GM12878 (cell line): Measurements from ENCODE around the gene DSTYK. TPM values are rescaled to one million over a fixed set of nuclear protein-coding genes. Genes with fewer than 3 reads are reported as not detected.

Experiments
- ATAC-seq: fragments of 200-7000 bp; cut with Tn5 transposase; 3 replicates; pipeline ENCODE4 v1.9.1; 2020; ENCODE audit warnings: mild to moderate bottlenecking, moderate library complexity
- BruUV-seq: library from RNA; stranded (reverse); fragments of 400-500 nt; replicated peaks from 2 replicates; lab custom pipeline; 2021; lab: Mats Ljungman, UMichigan
- CTCF ChIA-PET: fragments of 300-600 bp; sonication (Branson Sonifier 250); formaldehyde crosslinking; extraction: SDS; loops from one replicate; lab custom pipeline; 2021; ENCODE audit warnings: inconsistent platforms; lab: Yijun Ruan, JAX
- POLR2A ChIA-PET: fragments of 350-600 bp; formaldehyde crosslinking; extraction: SDS; loops from one replicate; lab custom pipeline; 2021; ENCODE audit warnings: inconsistent platforms; lab: Charles Lee
- RAD21 ChIA-PET: fragments of 300-600 bp; sonication (Branson Sonifier 250); formaldehyde crosslinking; loops from one replicate; lab custom pipeline; 2023; ENCODE audit warnings: antibody characterized with exemption; ENCODE audit not compliant: unreplicated experiment; lab: Charles Lee
- SMC1A ChIA-PET: fragments of 300-600 bp; sonication (Branson Sonifier 250); formaldehyde crosslinking; loops from one replicate; lab custom pipeline; 2023; ENCODE audit not compliant: unreplicated experiment, uncharacterized antibody; lab: Charles Lee
- DNase-seq: peaks from one replicate; pipeline ENCODE4 v3.0.0-alpha.2; 2011; ENCODE audit warnings: low read depth, low spot score
- FAIRE-seq: peaks from 3 replicates; lab custom pipeline; 2011; peaks lifted over from hg19 to GRCh38; lab: Jason Lieb, UNC
- H2AFZ ChIP-seq: 2 replicates; pipeline ENCODE4 v1.6.0; 2011; ENCODE audit warnings: low read depth, low read length, control low read depth; ENCODE audit not compliant: control insufficient read depth
- H3K27ac ChIP-seq: 2 replicates; pipeline ENCODE4 v1.5.1; 2011; ENCODE audit warnings: control low read depth; ENCODE audit not compliant: control insufficient read depth, insufficient read depth
- H3K27me3 ChIP-seq, 2 experiments: replicated peaks in 1 of 2; 2 replicates each; pipeline versions ENCODE4 v1.6.0 to v1.6.1; 2011; ENCODE audit warnings: low read length in 1 of 2; ENCODE audit not compliant: control insufficient read depth in 2 of 2, insufficient read depth in 2 of 2
- H3K36me3 ChIP-seq, 2 experiments: 2 replicates each; pipeline ENCODE4 v1.5.1; 2011; ENCODE audit warnings: low read length in 1 of 2; ENCODE audit not compliant: control insufficient read depth in 2 of 2, insufficient read depth in 2 of 2
- H3K4me1 ChIP-seq: 2 replicates; pipeline ENCODE4 v1.6.1; 2011; ENCODE audit warnings: mild to moderate bottlenecking, low read length, moderate library complexity, mixed read lengths; ENCODE audit not compliant: control insufficient read depth, insufficient read depth
- H3K4me2 ChIP-seq: 2 replicates; pipeline ENCODE4 v1.6.0; 2011; ENCODE audit warnings: control low read depth; ENCODE audit not compliant: control insufficient read depth, insufficient read depth
- H3K4me3 ChIP-seq: fragments of 200-600 bp; sonication (generic); 2 replicates; pipeline ENCODE4 v1.5.1; 2016
- H3K79me2 ChIP-seq: 2 replicates; pipeline ENCODE4 v1.6.0; 2011; ENCODE audit warnings: low read length; ENCODE audit not compliant: control insufficient read depth, insufficient read depth
- H3K9ac ChIP-seq: 2 replicates; pipeline ENCODE4 v1.8.0; 2011; ENCODE audit warnings: low read length, control low read depth, mixed read lengths; ENCODE audit not compliant: control insufficient read depth, insufficient read depth
- H3K9me3 ChIP-seq: replicated peaks from 3 replicates; pipeline ENCODE4 v1.5.1; 2011; ENCODE audit warnings: mild to moderate bottlenecking, low read length; ENCODE audit not compliant: control insufficient read depth, insufficient read depth
- H4K20me1 ChIP-seq: 2 replicates; pipeline ENCODE4 v1.6.0; 2011; ENCODE audit not compliant: control insufficient read depth, insufficient read depth
- NBN ChIP-seq: fragments of 450-650 bp; IDR thresholded peaks from 2 replicates; pipeline ENCODE4 v1.6.1; 2016
- SREBF1 ChIP-seq: IDR thresholded peaks from 2 replicates; pipeline ENCODE4 v1.6.1; 2012; ENCODE audit warnings: mild to moderate bottlenecking, low read length
- WGBS: methylation state at CpG from one replicate; pipeline ENCODE4 v1.1.6; 2016; ENCODE audit warnings: low lambda C conversion rate; ENCODE audit not compliant: insufficient replicate concordance, insufficient coverage; ENCODE audit errors: missing lambda C conversion rate; 5-methylcytosine and 5-hydroxymethylcytosine counted together
- in situ Hi-C: fragments of 300-500 bp; cut with MboI; formaldehyde crosslinking; loops from 9 replicates; pipeline ENCODE4 v1.14.3; 2018; ENCODE audit warnings: mixed read lengths
- intact Hi-C: fragments of 100-400 bp; cut with micrococcal nuclease; formaldehyde crosslinking; loops from one replicate; pipeline ENCODE4 v1.14.2; 2022; ENCODE audit not compliant: unreplicated experiment
- polyA plus RNA-seq, 11 experiments: library from polyadenylated mRNA; depleted of rRNA in 4 of 11; unstranded in 6 of 11; stranded (reverse) in 5 of 11; fragments of >200 nt; fragmentation: Nextera tagmentation in 4 of 11; fragmentation: Illumina TruSeq in 1 of 11; extraction: Ambion mirVana in 4 of 11; extraction: Trizol in 1 of 11; gene quantifications; 1 replicate in 1 of 11; 2 replicates in 10 of 11; pipeline versions ENCODE4 v1.2.1 to v1.2.3, GENCODE V29; 2011 to 2016; ENCODE audit warnings: inconsistent platforms in 2 of 11, missing spikeins in 2 of 11, low read depth in 1 of 11
- total RNA-seq, 4 experiments: library from RNA; depleted of rRNA in 3 of 4; stranded (reverse); fragments of >200 nt in 3 of 4; fragmentation: Illumina TruSeq in 1 of 4; extraction: Trizol in 1 of 4; gene quantifications; 2 replicates each; pipeline versions ENCODE4 v1.2.1 to v1.2.3, GENCODE V29; 2013 to 2021
- TF ChIP-seq, protein P1 (sequence below): fragments of 450-650 bp; formaldehyde crosslinking; IDR thresholded peaks from 2 replicates; pipeline ENCODE4 v1.4.0; 2020; ENCODE audit warnings: mild to moderate bottlenecking, moderate library complexity
- TF ChIP-seq, protein P2 (sequence below): IDR thresholded peaks from 2 replicates; pipeline ENCODE4 v1.6.1; 2011; ENCODE audit warnings: low read depth, mild to moderate bottlenecking, low read length, moderate library complexity, borderline replicate concordance; ENCODE audit errors: extremely low read depth
- TF ChIP-seq, protein P3 (sequence below): fragments of 450-650 bp; IDR thresholded peaks from 2 replicates; pipeline ENCODE4 v1.6.1; 2018; ENCODE audit warnings: mild to moderate bottlenecking, low read depth, moderate library complexity; ENCODE audit not compliant: partially characterized antibody
- TF ChIP-seq, protein P4 (sequence below): fragments of 450-650 bp; IDR thresholded peaks from 2 replicates; pipeline ENCODE4 v1.6.1; 2017; ENCODE audit warnings: low read depth, mild to moderate bottlenecking, moderate library complexity

DSTYK gene
- total and polyA plus RNA-seq, 10 of the 15 experiments (the other 5 are each of a cell fraction or from before 2014, with no cell fraction given): 2.7 to 5.5 (median 3.6) TPM

GRCh38 chr1:205140113-205140512, 71.4 kb downstream of the DSTYK start:
- DNase-seq (no peak), ATAC-seq (no peak), FAIRE-seq (no peak)
- TF ChIP-seq, protein P1, sequence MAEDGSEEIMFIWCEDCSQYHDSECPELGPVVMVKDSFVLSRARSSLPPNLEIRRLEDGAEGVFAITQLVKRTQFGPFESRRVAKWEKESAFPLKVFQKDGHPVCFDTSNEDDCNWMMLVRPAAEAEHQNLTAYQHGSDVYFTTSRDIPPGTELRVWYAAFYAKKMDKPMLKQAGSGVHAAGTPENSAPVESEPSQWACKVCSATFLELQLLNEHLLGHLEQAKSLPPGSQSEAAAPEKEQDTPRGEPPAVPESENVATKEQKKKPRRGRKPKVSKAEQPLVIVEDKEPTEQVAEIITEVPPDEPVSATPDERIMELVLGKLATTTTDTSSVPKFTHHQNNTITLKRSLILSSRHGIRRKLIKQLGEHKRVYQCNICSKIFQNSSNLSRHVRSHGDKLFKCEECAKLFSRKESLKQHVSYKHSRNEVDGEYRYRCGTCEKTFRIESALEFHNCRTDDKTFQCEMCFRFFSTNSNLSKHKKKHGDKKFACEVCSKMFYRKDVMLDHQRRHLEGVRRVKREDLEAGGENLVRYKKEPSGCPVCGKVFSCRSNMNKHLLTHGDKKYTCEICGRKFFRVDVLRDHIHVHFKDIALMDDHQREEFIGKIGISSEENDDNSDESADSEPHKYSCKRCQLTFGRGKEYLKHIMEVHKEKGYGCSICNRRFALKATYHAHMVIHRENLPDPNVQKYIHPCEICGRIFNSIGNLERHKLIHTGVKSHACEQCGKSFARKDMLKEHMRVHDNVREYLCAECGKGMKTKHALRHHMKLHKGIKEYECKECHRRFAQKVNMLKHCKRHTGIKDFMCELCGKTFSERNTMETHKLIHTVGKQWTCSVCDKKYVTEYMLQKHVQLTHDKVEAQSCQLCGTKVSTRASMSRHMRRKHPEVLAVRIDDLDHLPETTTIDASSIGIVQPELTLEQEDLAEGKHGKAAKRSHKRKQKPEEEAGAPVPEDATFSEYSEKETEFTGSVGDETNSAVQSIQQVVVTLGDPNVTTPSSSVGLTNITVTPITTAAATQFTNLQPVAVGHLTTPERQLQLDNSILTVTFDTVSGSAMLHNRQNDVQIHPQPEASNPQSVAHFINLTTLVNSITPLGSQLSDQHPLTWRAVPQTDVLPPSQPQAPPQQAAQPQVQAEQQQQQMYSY (CRISPR knock-in tag): no peak
- TF ChIP-seq, protein P2, sequence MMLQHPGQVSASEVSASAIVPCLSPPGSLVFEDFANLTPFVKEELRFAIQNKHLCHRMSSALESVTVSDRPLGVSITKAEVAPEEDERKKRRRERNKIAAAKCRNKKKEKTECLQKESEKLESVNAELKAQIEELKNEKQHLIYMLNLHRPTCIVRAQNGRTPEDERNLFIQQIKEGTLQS: no peak
- no peak for TF ChIP-seq SREBF1
- TF ChIP-seq, protein P3, sequence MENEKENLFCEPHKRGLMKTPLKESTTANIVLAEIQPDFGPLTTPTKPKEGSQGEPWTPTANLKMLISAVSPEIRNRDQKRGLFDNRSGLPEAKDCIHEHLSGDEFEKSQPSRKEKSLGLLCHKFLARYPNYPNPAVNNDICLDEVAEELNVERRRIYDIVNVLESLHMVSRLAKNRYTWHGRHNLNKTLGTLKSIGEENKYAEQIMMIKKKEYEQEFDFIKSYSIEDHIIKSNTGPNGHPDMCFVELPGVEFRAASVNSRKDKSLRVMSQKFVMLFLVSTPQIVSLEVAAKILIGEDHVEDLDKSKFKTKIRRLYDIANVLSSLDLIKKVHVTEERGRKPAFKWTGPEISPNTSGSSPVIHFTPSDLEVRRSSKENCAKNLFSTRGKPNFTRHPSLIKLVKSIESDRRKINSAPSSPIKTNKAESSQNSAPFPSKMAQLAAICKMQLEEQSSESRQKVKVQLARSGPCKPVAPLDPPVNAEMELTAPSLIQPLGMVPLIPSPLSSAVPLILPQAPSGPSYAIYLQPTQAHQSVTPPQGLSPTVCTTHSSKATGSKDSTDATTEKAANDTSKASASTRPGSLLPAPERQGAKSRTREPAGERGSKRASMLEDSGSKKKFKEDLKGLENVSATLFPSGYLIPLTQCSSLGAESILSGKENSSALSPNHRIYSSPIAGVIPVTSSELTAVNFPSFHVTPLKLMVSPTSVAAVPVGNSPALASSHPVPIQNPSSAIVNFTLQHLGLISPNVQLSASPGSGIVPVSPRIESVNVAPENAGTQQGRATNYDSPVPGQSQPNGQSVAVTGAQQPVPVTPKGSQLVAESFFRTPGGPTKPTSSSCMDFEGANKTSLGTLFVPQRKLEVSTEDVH: no peak
- no peak for TF ChIP-seq NBN
- TF ChIP-seq, protein P4, sequence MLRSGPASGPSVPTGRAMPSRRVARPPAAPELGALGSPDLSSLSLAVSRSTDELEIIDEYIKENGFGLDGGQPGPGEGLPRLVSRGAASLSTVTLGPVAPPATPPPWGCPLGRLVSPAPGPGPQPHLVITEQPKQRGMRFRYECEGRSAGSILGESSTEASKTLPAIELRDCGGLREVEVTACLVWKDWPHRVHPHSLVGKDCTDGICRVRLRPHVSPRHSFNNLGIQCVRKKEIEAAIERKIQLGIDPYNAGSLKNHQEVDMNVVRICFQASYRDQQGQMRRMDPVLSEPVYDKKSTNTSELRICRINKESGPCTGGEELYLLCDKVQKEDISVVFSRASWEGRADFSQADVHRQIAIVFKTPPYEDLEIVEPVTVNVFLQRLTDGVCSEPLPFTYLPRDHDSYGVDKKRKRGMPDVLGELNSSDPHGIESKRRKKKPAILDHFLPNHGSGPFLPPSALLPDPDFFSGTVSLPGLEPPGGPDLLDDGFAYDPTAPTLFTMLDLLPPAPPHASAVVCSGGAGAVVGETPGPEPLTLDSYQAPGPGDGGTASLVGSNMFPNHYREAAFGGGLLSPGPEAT: no peak
- RAD21 ChIA-PET: interaction anchor here (2.3 kb wide), 1 partner anchor 78 kb away, joined by 26 read pairs; no protein-coding TSS in a partner anchor
- H3K4me1 ChIP-seq: peaks cover 4% of the 10 kb centered on the region; the same call in 1 of the 2 replicates
- SMC1A ChIA-PET: interaction anchor here (1.3 to 5.2 kb wide), 6 partner anchors 19 to 164 kb away, joined by 3 to 25 read pairs (median 18); partner anchors contain the start of gene RBBP5
- H3K4me3 ChIP-seq: no peak overlapping the region
- BruUV-seq: no TSS peak
- H3K27me3 ChIP-seq: no peaks in the 10 kb centered on the region
- H3K9ac ChIP-seq: no peak overlapping the region
- POLR2A ChIA-PET: interaction anchor here (0.6 kb wide), 1 partner anchor 66 kb away, joined by 3 read pairs; no protein-coding TSS in a partner anchor
- intact Hi-C loops (loop anchor here (5.0 kb wide), 1 partner anchor 117 kb away; no protein-coding TSS in a partner anchor), in situ Hi-C loops (loop anchor here (5.0 kb wide), 1 partner anchor 163 kb away; no protein-coding TSS in a partner anchor)
- no peaks in the 10 kb centered on the region for H3K79me2 ChIP-seq
- no peaks in the 10 kb centered on the region for H3K36me3 ChIP-seq
- no peak overlapping the region for H3K27ac ChIP-seq
- no peaks in the 10 kb centered on the region for H3K9me3 ChIP-seq
- no peak overlapping the region for H2AFZ ChIP-seq
- no peaks in the 10 kb centered on the region for H4K20me1 ChIP-seq
- 62% methylated on average over 4 of the region's 4 CpGs for WGBS
- H3K4me2 ChIP-seq: no peak overlapping the region
- CTCF ChIA-PET: interaction anchor here (0.7 to 4.5 kb wide), 11 partner anchors 11 to 709 kb away, joined by 3 to 88 read pairs (median 13); partner anchors contain the start of genes RBBP5 and TMCC2
